ENCODE measurements around the gene DNAJC30.

Gene DNAJC30

GRCh38 chr7:73685311-73685710 is 2.1 kb upstream of the DNAJC30 start:
- TF ChIP-seq, protein P1, sequence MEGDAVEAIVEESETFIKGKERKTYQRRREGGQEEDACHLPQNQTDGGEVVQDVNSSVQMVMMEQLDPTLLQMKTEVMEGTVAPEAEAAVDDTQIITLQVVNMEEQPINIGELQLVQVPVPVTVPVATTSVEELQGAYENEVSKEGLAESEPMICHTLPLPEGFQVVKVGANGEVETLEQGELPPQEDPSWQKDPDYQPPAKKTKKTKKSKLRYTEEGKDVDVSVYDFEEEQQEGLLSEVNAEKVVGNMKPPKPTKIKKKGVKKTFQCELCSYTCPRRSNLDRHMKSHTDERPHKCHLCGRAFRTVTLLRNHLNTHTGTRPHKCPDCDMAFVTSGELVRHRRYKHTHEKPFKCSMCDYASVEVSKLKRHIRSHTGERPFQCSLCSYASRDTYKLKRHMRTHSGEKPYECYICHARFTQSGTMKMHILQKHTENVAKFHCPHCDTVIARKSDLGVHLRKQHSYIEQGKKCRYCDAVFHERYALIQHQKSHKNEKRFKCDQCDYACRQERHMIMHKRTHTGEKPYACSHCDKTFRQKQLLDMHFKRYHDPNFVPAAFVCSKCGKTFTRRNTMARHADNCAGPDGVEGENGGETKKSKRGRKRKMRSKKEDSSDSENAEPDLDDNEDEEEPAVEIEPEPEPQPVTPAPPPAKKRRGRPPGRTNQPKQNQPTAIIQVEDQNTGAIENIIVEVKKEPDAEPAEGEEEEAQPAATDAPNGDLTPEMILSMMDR (conservative IDR thresholded peaks at IDR 0.05; ENCODE audit: low read depth, low read length), result no peak
- no peak overlapping the region for H3K9ac ChIP-seq
- no peaks in the 10 kb centered on the region for H3K27me3 ChIP-seq (ENCODE audit: insufficient read depth, low read depth)
- H3K4me1 ChIP-seq (ENCODE audit: low read depth, poor library complexity, severe bottlenecking), result peaks cover 21% of the 10 kb centered on the region
- no peak overlapping the region for H2AFZ ChIP-seq (ENCODE audit: low read depth)
- H3K79me2 ChIP-seq (ENCODE audit: insufficient read depth, low read depth), result peaks cover 74% of the 10 kb centered on the region
- H3K4me3 ChIP-seq (IDR thresholded peaks at IDR 0.05; ENCODE audit: insufficient read depth, low read depth, low read length), result no peak overlapping the region
- no peak overlapping the region for H3K4me2 ChIP-seq
- H4K20me1 ChIP-seq (ENCODE audit: insufficient read depth), result no peaks in the 10 kb centered on the region
- H3K27ac ChIP-seq, result no peak overlapping the region
- H3K36me3 ChIP-seq (ENCODE audit: insufficient read depth), result peaks cover 5% of the 10 kb centered on the region; the same call in 1 of the 2 replicates

DNA sequence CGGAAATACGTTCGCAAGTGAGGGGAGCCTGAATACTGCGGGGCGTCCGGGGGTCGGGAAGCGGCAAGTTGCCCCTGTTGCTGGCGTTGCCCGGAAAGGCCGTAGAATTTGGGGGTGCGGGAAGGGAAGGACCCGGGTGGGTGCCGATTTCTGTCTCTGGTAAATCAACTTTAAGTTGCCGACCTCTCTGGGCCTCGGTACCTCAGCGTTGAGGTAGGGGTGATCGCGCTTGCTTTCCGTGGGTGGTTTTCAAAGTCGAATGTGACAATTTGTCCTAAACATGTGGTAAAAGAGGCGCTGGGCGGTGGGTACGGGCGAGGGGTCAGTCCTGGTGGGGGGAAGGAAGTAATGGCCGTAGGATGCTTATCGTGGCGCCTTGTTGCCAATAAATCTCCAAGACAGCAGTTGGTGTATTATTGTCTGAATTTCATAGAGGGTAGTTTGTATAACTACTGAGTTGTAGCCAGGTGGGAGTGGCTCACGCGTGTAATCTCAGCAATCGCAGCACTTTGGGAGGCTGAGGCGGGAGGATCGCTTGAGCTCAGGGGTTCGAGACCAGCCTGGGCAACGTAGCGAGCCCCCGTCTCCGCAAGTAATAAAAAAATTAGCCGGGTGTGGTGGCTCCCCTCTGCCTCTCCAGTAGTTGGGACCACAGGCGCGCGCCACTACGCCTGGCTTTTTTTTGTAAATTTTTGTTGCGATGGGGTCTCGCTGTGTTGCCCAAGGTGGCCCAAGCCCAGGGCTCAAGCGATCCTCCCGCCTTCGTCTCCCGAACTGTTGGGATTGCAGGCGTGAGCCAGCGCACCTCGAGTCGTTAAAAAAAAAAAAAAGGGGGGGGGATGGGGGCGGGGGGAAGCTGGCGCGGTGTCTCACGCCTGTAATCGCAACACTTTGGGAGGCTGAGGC is 788 bp upstream of the DNAJC30 start:
- peaks cover 75% of the 10 kb centered on the region for H3K79me2 ChIP-seq (ENCODE audit: insufficient read depth, low read depth)
- no peaks in the 10 kb centered on the region for H4K20me1 ChIP-seq (ENCODE audit: insufficient read depth)
- peak overlapping the region; percentile 99 for H2AFZ ChIP-seq (ENCODE audit: low read depth)
- H3K27ac ChIP-seq, result peak overlapping the region; percentile 85
- peaks cover 5% of the 10 kb centered on the region; the same call in 1 of the 2 replicates for H3K36me3 ChIP-seq (ENCODE audit: insufficient read depth)
- H3K4me2 ChIP-seq, result peak overlapping the region; percentile 59
- no peaks in the 10 kb centered on the region for H3K27me3 ChIP-seq (ENCODE audit: insufficient read depth, low read depth)
- TF ChIP-seq, protein P1 (conservative IDR thresholded peaks at IDR 0.05; ENCODE audit: low read depth, low read length), result no peak
- no peak overlapping the region for H3K4me3 ChIP-seq (IDR thresholded peaks at IDR 0.05; ENCODE audit: insufficient read depth, low read depth, low read length)
- peaks cover 34% of the 10 kb centered on the region for H3K4me1 ChIP-seq (ENCODE audit: low read depth, poor library complexity, severe bottlenecking)
- peak overlapping the region; percentile 98 for H3K9ac ChIP-seq

- H3K27me3 ChIP-seq (ENCODE audit: insufficient read depth, low read depth), result no peaks in the 10 kb centered on the region
- no peaks in the 10 kb centered on the region for H4K20me1 ChIP-seq (ENCODE audit: insufficient read depth)
- peak overlapping the region; percentile 82 for H2AFZ ChIP-seq (ENCODE audit: low read depth)
- H3K9ac ChIP-seq, result peak overlapping the region; percentile 98
- peak overlapping the region; percentile 96 for H3K4me2 ChIP-seq
- peaks cover 38% of the 10 kb centered on the region for H3K4me1 ChIP-seq (ENCODE audit: low read depth, poor library complexity, severe bottlenecking)
- no peak overlapping the region for H3K4me3 ChIP-seq (IDR thresholded peaks at IDR 0.05; ENCODE audit: insufficient read depth, low read depth, low read length)
- H3K36me3 ChIP-seq (ENCODE audit: insufficient read depth), result peaks cover 5% of the 10 kb centered on the region; the same call in 1 of the 2 replicates
- TF ChIP-seq, protein P1 (conservative IDR thresholded peaks at IDR 0.05; ENCODE audit: low read depth, low read length), result no peak
- H3K79me2 ChIP-seq (ENCODE audit: insufficient read depth, low read depth), result peaks cover 75% of the 10 kb centered on the region
- peak overlapping the region; percentile 85 for H3K27ac ChIP-seq
Observed at GRCh38 chr7:73682745-73683055, 553 bp downstream of the DNAJC30 start.

DNA sequence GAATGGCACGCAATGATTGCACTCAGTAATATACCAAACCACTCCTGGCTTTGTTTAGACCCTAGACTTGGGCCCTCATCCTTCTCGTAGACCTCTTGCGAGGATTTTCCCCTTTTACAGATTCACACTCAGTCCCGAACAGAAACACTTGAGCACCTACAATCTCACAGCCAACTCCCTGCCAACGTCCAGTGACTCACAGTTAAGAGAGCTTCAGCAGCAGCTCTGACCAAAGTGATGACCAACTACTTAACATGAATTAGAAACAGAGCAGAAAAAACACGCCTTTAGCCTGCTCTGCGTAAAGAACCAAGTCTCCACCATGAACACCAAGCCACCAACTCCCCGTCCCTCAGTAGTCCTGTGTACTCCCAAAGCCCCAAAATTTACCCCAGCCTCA is 2.2 kb downstream of the DNAJC30 start:
- H3K4me3 ChIP-seq (IDR thresholded peaks at IDR 0.05; ENCODE audit: insufficient read depth, low read depth, low read length), result no peak overlapping the region
- H2AFZ ChIP-seq (ENCODE audit: low read depth), result no peak overlapping the region
- peaks cover 38% of the 10 kb centered on the region for H3K4me1 ChIP-seq (ENCODE audit: low read depth, poor library complexity, severe bottlenecking)
- H3K27ac ChIP-seq, result peak overlapping the region; percentile 74; the same call in 1 of the 2 replicates
- no peaks in the 10 kb centered on the region for H3K36me3 ChIP-seq (ENCODE audit: insufficient read depth)
- TF ChIP-seq, protein P1 (conservative IDR thresholded peaks at IDR 0.05; ENCODE audit: low read depth, low read length), result no peak
- peak overlapping the region; percentile 96 for H3K4me2 ChIP-seq
- H3K9ac ChIP-seq, result no peak overlapping the region; the same call in 1 of the 2 replicates
- H4K20me1 ChIP-seq (ENCODE audit: insufficient read depth), result no peaks in the 10 kb centered on the region
- no peaks in the 10 kb centered on the region for H3K27me3 ChIP-seq (ENCODE audit: insufficient read depth, low read depth)
- peaks cover 62% of the 10 kb centered on the region for H3K79me2 ChIP-seq (ENCODE audit: insufficient read depth, low read depth)

Measured in KMS-11 (cell line).